HEK293 (cell line): ENCODE data around the gene GNB1L.

Experiments
- BCL11A ChIP-seq: fragments of 450-650 bp; formaldehyde crosslinking; IDR thresholded peaks from 2 replicates; pipeline ENCODE4 v1.5.1; 2016; ENCODE audit warnings: low read depth, missing biosample characterization, missing genetic modification characterization
- HIC1 ChIP-seq: fragments of 450-650 bp; formaldehyde crosslinking; IDR thresholded peaks from 2 replicates; pipeline ENCODE4 v1.5.1; 2016; ENCODE audit warnings: missing biosample characterization, missing genetic modification characterization
- HOXA7 ChIP-seq: sonication (generic); formaldehyde crosslinking; IDR thresholded peaks from 2 replicates; pipeline ENCODE4 v1.8.1; 2022; ENCODE audit warnings: missing genetic modification reagents, borderline replicate concordance
- IKZF3 ChIP-seq: fragments of 450-650 bp; IDR thresholded peaks from 2 replicates; pipeline ENCODE4 v1.5.0; 2018; ENCODE audit warnings: missing biosample characterization, mild to moderate bottlenecking, missing genetic modification characterization, moderate library complexity
- KLF1 ChIP-seq: fragments of 450-650 bp; formaldehyde crosslinking; IDR thresholded peaks from 2 replicates; pipeline ENCODE4 v1.5.1; 2016; ENCODE audit warnings: missing biosample characterization, missing genetic modification characterization
- KLF7 ChIP-seq: fragments of 450-650 bp; formaldehyde crosslinking; IDR thresholded peaks from 2 replicates; pipeline ENCODE4 v1.5.1; 2016; ENCODE audit warnings: missing biosample characterization, missing genetic modification characterization, borderline replicate concordance
- MZF1 ChIP-seq: fragments of 450-650 bp; formaldehyde crosslinking; IDR thresholded peaks from 2 replicates; pipeline ENCODE4 v1.5.1; 2017; ENCODE audit warnings: missing biosample characterization, missing genetic modification characterization, borderline replicate concordance
- RBAK ChIP-seq: fragments of 450-650 bp; formaldehyde crosslinking; IDR thresholded peaks from 2 replicates; pipeline ENCODE4 v1.5.1; 2016; ENCODE audit warnings: missing biosample characterization, missing genetic modification characterization
- REPIN1 ChIP-seq: fragments of 450-650 bp; formaldehyde crosslinking; IDR thresholded peaks from 2 replicates; pipeline ENCODE4 v1.5.1; 2017; ENCODE audit warnings: missing biosample characterization, missing genetic modification characterization, low read depth
- YY1 ChIP-seq: fragments of 450-650 bp; formaldehyde crosslinking; IDR thresholded peaks from 2 replicates; pipeline ENCODE4 v1.5.1; 2018; ENCODE audit warnings: missing biosample characterization, missing genetic modification characterization
- ZBTB17 ChIP-seq: fragments of 450-650 bp; formaldehyde crosslinking; IDR thresholded peaks from 2 replicates; pipeline ENCODE4 v1.5.1; 2016; ENCODE audit warnings: missing biosample characterization, missing genetic modification characterization
- ZBTB8A ChIP-seq: fragments of 450-650 bp; formaldehyde crosslinking; IDR thresholded peaks from 2 replicates; pipeline ENCODE4 v1.5.1; 2016; ENCODE audit warnings: missing biosample characterization, missing genetic modification characterization
- ZEB2 ChIP-seq: fragments of 450-650 bp; formaldehyde crosslinking; IDR thresholded peaks from 2 replicates; pipeline ENCODE4 v1.5.1; 2016; ENCODE audit warnings: missing biosample characterization, missing genetic modification characterization
- ZIC2 ChIP-seq: fragments of 450-650 bp; formaldehyde crosslinking; IDR thresholded peaks from 2 replicates; pipeline ENCODE4 v1.5.1; 2016; ENCODE audit warnings: missing biosample characterization, missing genetic modification characterization
- ZNF114 ChIP-seq: fragments of 450-650 bp; formaldehyde crosslinking; IDR thresholded peaks from 2 replicates; pipeline ENCODE4 v1.5.0; 2017; ENCODE audit warnings: missing biosample characterization, missing genetic modification characterization
- ZNF132 ChIP-seq: fragments of 450-650 bp; formaldehyde crosslinking; IDR thresholded peaks from 2 replicates; pipeline ENCODE4 v1.5.1; 2017; ENCODE audit warnings: missing biosample characterization, missing genetic modification characterization, borderline replicate concordance
- ZNF169 ChIP-seq: fragments of 450-650 bp; formaldehyde crosslinking; IDR thresholded peaks from 2 replicates; pipeline ENCODE4 v1.5.1; 2016; ENCODE audit warnings: missing biosample characterization, missing genetic modification characterization
- ZNF174 ChIP-seq: fragments of 450-650 bp; formaldehyde crosslinking; IDR thresholded peaks from 2 replicates; pipeline ENCODE4 v1.5.0; 2017; ENCODE audit warnings: missing biosample characterization, mild to moderate bottlenecking, missing genetic modification characterization
- ZNF239 ChIP-seq: fragments of 450-650 bp; formaldehyde crosslinking; IDR thresholded peaks from 2 replicates; pipeline ENCODE4 v1.5.1; 2016; ENCODE audit warnings: missing biosample characterization, missing genetic modification characterization
- ZNF324 ChIP-seq: fragments of 450-650 bp; formaldehyde crosslinking; IDR thresholded peaks from 2 replicates; pipeline ENCODE4 v1.5.1; 2016; ENCODE audit warnings: missing biosample characterization, missing genetic modification characterization
- ZNF354C ChIP-seq: fragments of 450-650 bp; formaldehyde crosslinking; IDR thresholded peaks from 2 replicates; pipeline ENCODE4 v1.5.1; 2016; ENCODE audit warnings: missing biosample characterization, missing genetic modification characterization, low read depth, borderline replicate concordance
- ZNF433 ChIP-seq: fragments of 450-650 bp; formaldehyde crosslinking; IDR thresholded peaks from 2 replicates; pipeline ENCODE4 v1.5.1; 2016; ENCODE audit warnings: missing biosample characterization, missing genetic modification characterization, low read depth
- ZNF48 ChIP-seq: fragments of 450-650 bp; formaldehyde crosslinking; IDR thresholded peaks from 2 replicates; pipeline ENCODE4 v1.5.1; 2016; ENCODE audit warnings: missing biosample characterization, missing genetic modification characterization
- ZNF585B ChIP-seq: fragments of 450-650 bp; formaldehyde crosslinking; IDR thresholded peaks from 2 replicates; pipeline ENCODE4 v1.5.1; 2016; ENCODE audit warnings: missing biosample characterization, missing genetic modification characterization
- ZNF621 ChIP-seq: fragments of 450-650 bp; formaldehyde crosslinking; IDR thresholded peaks from 2 replicates; pipeline ENCODE4 v1.5.1; 2017; ENCODE audit warnings: missing biosample characterization, missing genetic modification characterization
- ZNF768 ChIP-seq: fragments of 450-650 bp; formaldehyde crosslinking; IDR thresholded peaks from 2 replicates; pipeline ENCODE4 v1.5.1; 2018; ENCODE audit warnings: missing biosample characterization, mild to moderate bottlenecking, missing genetic modification characterization
- ZNF837 ChIP-seq: fragments of 450-650 bp; formaldehyde crosslinking; IDR thresholded peaks from 2 replicates; pipeline ENCODE4 v1.5.1; 2016; ENCODE audit warnings: missing biosample characterization, missing genetic modification characterization
- ZXDB ChIP-seq: fragments of 450-650 bp; formaldehyde crosslinking; IDR thresholded peaks from 2 replicates; pipeline ENCODE4 v1.5.1; 2016; ENCODE audit warnings: missing biosample characterization, missing genetic modification characterization
- TF ChIP-seq, protein P1 (sequence below): fragments of 450-650 bp; formaldehyde crosslinking; IDR thresholded peaks from 2 replicates; pipeline ENCODE4 v1.5.1; 2016; ENCODE audit warnings: missing biosample characterization, missing genetic modification characterization
- TF ChIP-seq, protein P2 (sequence below): fragments of 450-650 bp; formaldehyde crosslinking; IDR thresholded peaks from 2 replicates; pipeline ENCODE4 v1.5.1; 2016; ENCODE audit warnings: missing biosample characterization, missing genetic modification characterization
- TF ChIP-seq, protein P3 (sequence below): fragments of 450-650 bp; formaldehyde crosslinking; IDR thresholded peaks from 2 replicates; pipeline ENCODE4 v1.5.1; 2016; ENCODE audit warnings: missing biosample characterization, missing genetic modification characterization
- TF ChIP-seq, protein P4 (sequence below): sonication (generic); formaldehyde crosslinking; IDR thresholded peaks from 2 replicates; pipeline ENCODE4 v1.8.1; 2022; ENCODE audit warnings: mild to moderate bottlenecking, moderate library complexity, missing genetic modification reagents

Gene GNB1L

GRCh38 chr22:19875531-19876313, 21.0 kb upstream of the GNB1L start (continued):
- TF ChIP-seq ZNF621 (tag by site-specific recombination) (no peak), ZBTB8A (peak; percentile 28; the same call in 1 of the 2 replicates), ZNF132 (tag by site-specific recombination) (no peak), KLF7 (tag by site-specific recombination) (peak; percentile 61; the same call in 1 of the 2 replicates), ZIC2 (tag by site-specific recombination) (peak; percentile 86), ZEB2 (tag by site-specific recombination) (0 out of 2 replicates have a peak, but pooled peaks have one; percentile 19), RBAK (tag by site-specific recombination) (no peak), KLF1 (tag by site-specific recombination) (peak; percentile 90), ZBTB17 (tag by site-specific recombination) (no peak), ZNF114 (no peak), REPIN1 (no peak), YY1 (tag by site-specific recombination) (0 out of 2 replicates have a peak, but pooled peaks have one; percentile 12), ZNF837 (no peak), ZNF169 (tag by site-specific recombination) (no peak), ZNF324 (tag by site-specific recombination) (no peak), ZXDB (tag by site-specific recombination) (peak; percentile 51; the same call in 1 of the 2 replicates), ZNF433 (tag by site-specific recombination) (no peak), ZNF585B (tag by site-specific recombination) (no peak), HOXA7 (no peak), IKZF3 (tag by site-specific recombination) (peak; percentile 45; the same call in 1 of the 2 replicates), BCL11A (tag by site-specific recombination) (peak; percentile 82), ZNF48 (tag by site-specific recombination) (no peak), ZNF354C (tag by site-specific recombination) (no peak), ZNF174 (no peak), ZNF768 (tag by site-specific recombination) (no peak), HIC1 (tag by site-specific recombination) (no peak; the same call in 1 of the 2 replicates), ZNF239 (no peak), MZF1 (no peak)
- TF ChIP-seq, protein P1, sequence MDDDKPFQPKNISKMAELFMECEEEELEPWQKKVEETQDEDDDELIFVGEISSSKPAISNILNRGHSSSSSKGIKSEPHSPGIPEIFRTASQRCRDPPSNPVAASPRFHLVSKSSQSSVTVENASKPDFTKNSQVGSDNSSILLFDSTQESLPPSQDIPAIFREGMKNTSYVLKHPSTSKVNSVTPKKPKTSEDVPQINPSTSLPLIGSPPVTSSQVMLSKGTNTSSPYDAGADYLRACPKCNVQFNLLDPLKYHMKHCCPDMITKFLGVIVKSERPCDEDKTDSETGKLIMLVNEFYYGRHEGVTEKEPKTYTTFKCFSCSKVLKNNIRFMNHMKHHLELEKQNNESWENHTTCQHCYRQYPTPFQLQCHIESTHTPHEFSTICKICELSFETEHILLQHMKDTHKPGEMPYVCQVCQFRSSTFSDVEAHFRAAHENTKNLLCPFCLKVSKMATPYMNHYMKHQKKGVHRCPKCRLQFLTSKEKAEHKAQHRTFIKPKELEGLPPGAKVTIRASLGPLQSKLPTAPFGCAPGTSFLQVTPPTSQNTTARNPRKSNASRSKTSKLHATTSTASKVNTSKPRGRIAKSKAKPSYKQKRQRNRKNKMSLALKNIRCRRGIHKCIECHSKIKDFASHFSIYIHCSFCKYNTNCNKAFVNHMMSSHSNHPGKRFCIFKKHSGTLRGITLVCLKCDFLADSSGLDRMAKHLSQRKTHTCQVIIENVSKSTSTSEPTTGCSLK (tag by site-specific recombination) = no peak
- TF ChIP-seq, protein P2, sequence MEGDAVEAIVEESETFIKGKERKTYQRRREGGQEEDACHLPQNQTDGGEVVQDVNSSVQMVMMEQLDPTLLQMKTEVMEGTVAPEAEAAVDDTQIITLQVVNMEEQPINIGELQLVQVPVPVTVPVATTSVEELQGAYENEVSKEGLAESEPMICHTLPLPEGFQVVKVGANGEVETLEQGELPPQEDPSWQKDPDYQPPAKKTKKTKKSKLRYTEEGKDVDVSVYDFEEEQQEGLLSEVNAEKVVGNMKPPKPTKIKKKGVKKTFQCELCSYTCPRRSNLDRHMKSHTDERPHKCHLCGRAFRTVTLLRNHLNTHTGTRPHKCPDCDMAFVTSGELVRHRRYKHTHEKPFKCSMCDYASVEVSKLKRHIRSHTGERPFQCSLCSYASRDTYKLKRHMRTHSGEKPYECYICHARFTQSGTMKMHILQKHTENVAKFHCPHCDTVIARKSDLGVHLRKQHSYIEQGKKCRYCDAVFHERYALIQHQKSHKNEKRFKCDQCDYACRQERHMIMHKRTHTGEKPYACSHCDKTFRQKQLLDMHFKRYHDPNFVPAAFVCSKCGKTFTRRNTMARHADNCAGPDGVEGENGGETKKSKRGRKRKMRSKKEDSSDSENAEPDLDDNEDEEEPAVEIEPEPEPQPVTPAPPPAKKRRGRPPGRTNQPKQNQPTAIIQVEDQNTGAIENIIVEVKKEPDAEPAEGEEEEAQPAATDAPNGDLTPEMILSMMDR (tag by site-specific recombination) = no peak
- TF ChIP-seq, protein P3, sequence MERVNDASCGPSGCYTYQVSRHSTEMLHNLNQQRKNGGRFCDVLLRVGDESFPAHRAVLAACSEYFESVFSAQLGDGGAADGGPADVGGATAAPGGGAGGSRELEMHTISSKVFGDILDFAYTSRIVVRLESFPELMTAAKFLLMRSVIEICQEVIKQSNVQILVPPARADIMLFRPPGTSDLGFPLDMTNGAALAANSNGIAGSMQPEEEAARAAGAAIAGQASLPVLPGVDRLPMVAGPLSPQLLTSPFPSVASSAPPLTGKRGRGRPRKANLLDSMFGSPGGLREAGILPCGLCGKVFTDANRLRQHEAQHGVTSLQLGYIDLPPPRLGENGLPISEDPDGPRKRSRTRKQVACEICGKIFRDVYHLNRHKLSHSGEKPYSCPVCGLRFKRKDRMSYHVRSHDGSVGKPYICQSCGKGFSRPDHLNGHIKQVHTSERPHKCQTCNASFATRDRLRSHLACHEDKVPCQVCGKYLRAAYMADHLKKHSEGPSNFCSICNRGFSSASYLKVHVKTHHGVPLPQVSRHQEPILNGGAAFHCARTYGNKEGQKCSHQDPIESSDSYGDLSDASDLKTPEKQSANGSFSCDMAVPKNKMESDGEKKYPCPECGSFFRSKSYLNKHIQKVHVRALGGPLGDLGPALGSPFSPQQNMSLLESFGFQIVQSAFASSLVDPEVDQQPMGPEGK (tag by site-specific recombination) = peak; percentile 25; the same call in 1 of the 2 replicates
- TF ChIP-seq, protein P4, sequence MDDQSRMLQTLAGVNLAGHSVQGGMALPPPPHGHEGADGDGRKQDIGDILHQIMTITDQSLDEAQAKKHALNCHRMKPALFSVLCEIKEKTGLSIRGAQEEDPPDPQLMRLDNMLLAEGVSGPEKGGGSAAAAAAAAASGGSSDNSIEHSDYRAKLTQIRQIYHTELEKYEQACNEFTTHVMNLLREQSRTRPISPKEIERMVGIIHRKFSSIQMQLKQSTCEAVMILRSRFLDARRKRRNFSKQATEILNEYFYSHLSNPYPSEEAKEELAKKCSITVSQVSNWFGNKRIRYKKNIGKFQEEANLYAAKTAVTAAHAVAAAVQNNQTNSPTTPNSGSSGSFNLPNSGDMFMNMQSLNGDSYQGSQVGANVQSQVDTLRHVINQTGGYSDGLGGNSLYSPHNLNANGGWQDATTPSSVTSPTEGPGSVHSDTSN (CRISPR knock-in tag) = no peak
